HCT116 (cell line): ENCODE data around the gene SP3. TPM values are rescaled to one million over a fixed set of nuclear protein-coding genes. Genes with fewer than 3 reads are reported as not detected.
A peak's percentile ranks its signal among the peaks of the same experiment; 100 is the strongest.

Experiments used
- ATAC-seq: fragments of 200-7000 bp; cut with Tn5 transposase; 2 replicates; pipeline ENCODE4 v1.9.1; 2020; ENCODE audit warnings: mild to moderate bottlenecking, moderate library complexity
- BruUV-seq: library from RNA; stranded (reverse); fragments of 400-500 nt; replicated peaks from 2 replicates; lab custom pipeline; 2021; lab: Mats Ljungman, UMichigan
- CTCF ChIA-PET: fragments of 300-600 bp; sonication (Branson Sonifier 250); formaldehyde crosslinking; loops from one replicate; lab custom pipeline; 2021; ENCODE audit warnings: antibody characterized with exemption; lab: Charles Lee
- POLR2A ChIA-PET: fragments of 300-600, 350-600 bp; sonication (Branson Sonifier 250); formaldehyde crosslinking; loops from one replicate; lab custom pipeline; 2021; ENCODE audit warnings: antibody characterized with exemption; lab: Charles Lee
- RAD21 ChIA-PET, 2 experiments: fragments of 300-600 bp; sonication (Branson Sonifier 250); formaldehyde crosslinking; loops; one replicate each; lab custom pipeline; 2023; ENCODE audit warnings: low total read pairs in 2 of 2; ENCODE audit not compliant: uncharacterized antibody in 2 of 2, unreplicated experiment in 2 of 2, low non-redundant PET in 1 of 2; lab: Charles Lee
- DNase-seq: peaks from one replicate; pipeline ENCODE4 v3.0.0-alpha.2; 2010; ENCODE audit warnings: low read depth, low spot score
- H2AFZ ChIP-seq: fragments of 200-600 bp; shearing (Covaris generic), sonication (generic); 2 replicates; pipeline ENCODE4 v1.6.1; 2017; ENCODE audit warnings: low read depth, mixed run types, mixed read lengths, antibody characterized with exemption, low read length; ENCODE audit not compliant: poor library complexity, severe bottlenecking
- H3K27ac ChIP-seq: 2 replicates; pipeline ENCODE4 v1.5.1; 2012; ENCODE audit warnings: low read depth, low read length
- H3K27me3 ChIP-seq: fragments of 200-600 bp; sonication (generic); 2 replicates; pipeline ENCODE4 v1.6.1; 2016; ENCODE audit warnings: mixed run types, low read length, mixed read lengths; ENCODE audit not compliant: insufficient read depth
- H3K36me3 ChIP-seq, 2 experiments: fragments of 200-500 bp in 1 of 2; fragments of 200-600 bp in 1 of 2; sonication (Bioruptor generic) in 1 of 2; sonication (generic) in 1 of 2; 2 replicates each; pipeline versions ENCODE4 v1.5.1 to v1.6.1; 2014 to 2016; ENCODE audit warnings: low read length in 2 of 2, inconsistent platforms in 1 of 2, mixed read lengths in 1 of 2, mixed run types in 1 of 2; ENCODE audit not compliant: insufficient read depth in 2 of 2, control insufficient read depth in 1 of 2
- H3K4me1 ChIP-seq, 2 experiments: fragments of 200-600 bp in 1 of 2; sonication (generic) in 1 of 2; 2 replicates each; pipeline versions ENCODE4 v1.5.1 to v1.6.1; 2012 to 2017; ENCODE audit warnings: low read length in 2 of 2, inconsistent platforms in 1 of 2, mild to moderate bottlenecking in 1 of 2, mixed read lengths in 1 of 2, mixed run types in 1 of 2, moderate library complexity in 1 of 2; ENCODE audit not compliant: insufficient read depth in 2 of 2, control insufficient read depth in 1 of 2
- H3K4me2 ChIP-seq: fragments of 200-600 bp; sonication (generic); 2 replicates; pipeline ENCODE4 v1.6.1; 2017; ENCODE audit warnings: mixed run types, low read length, mixed read lengths
- H3K4me3 ChIP-seq, 2 experiments: fragments of 200-600 bp in 1 of 2; sonication (generic) in 1 of 2; replicated peaks in 1 of 2; 2 replicates each; pipeline ENCODE4 v1.5.1; 2011 to 2016; ENCODE audit warnings: low read length in 2 of 2, control low read depth in 1 of 2, low read depth in 1 of 2, mild to moderate bottlenecking in 1 of 2, mixed read lengths in 1 of 2, mixed run types in 1 of 2
- H3K79me2 ChIP-seq: fragments of 200-600 bp; sonication (generic); 2 replicates; pipeline ENCODE4 v1.6.1; 2017; ENCODE audit warnings: mild to moderate bottlenecking, mixed run types, low read length, moderate library complexity, mixed read lengths; ENCODE audit not compliant: insufficient read depth
- H3K9ac ChIP-seq: fragments of 200-600 bp; sonication (generic); 2 replicates; pipeline ENCODE4 v1.6.1; 2016; ENCODE audit warnings: low read length, mixed read lengths
- H3K9me2 ChIP-seq: fragments of 200-600 bp; sonication (generic), shearing (Covaris generic); 2 replicates; pipeline ENCODE4 v1.6.1; 2017; ENCODE audit warnings: mixed run types, mild to moderate bottlenecking, moderate library complexity; ENCODE audit not compliant: insufficient read depth
- H3K9me3 ChIP-seq, 2 experiments: fragments of 200-500 bp in 1 of 2; fragments of 200-600 bp in 1 of 2; sonication (Bioruptor generic) in 1 of 2; sonication (generic) in 1 of 2; 2 replicates each; pipeline ENCODE4 v1.6.1; 2014 to 2017; ENCODE audit warnings: low read length in 2 of 2, mixed read lengths in 2 of 2, inconsistent platforms in 1 of 2, low read depth in 1 of 2, mild to moderate bottlenecking in 1 of 2, mixed run types in 1 of 2, moderate library complexity in 1 of 2; ENCODE audit not compliant: control insufficient read depth in 1 of 2, insufficient read depth in 1 of 2
- H4K20me1 ChIP-seq: fragments of 200-600 bp; sonication (generic), shearing (Covaris generic); 2 replicates; pipeline ENCODE4 v1.6.1; 2017; ENCODE audit warnings: mixed run types, mild to moderate bottlenecking, moderate library complexity; ENCODE audit not compliant: insufficient read depth
- CBX3 ChIP-seq: IDR thresholded peaks from 2 replicates; pipeline ENCODE4 v1.6.1; 2012; ENCODE audit warnings: low read depth
- CTCF ChIP-seq, 3 experiments: fragments of 200-600 bp in 1 of 3; sonication (generic) in 1 of 3; IDR thresholded peaks in 2 of 3; conservative IDR thresholded peaks in 1 of 3; 2 replicates each; pipeline ENCODE4 v1.5.1; 2012 to 2017; ENCODE audit warnings: low read depth in 2 of 3, low read length in 2 of 3, antibody characterized with exemption in 1 of 3, borderline replicate concordance in 1 of 3, control low read depth in 1 of 3, mild to moderate bottlenecking in 1 of 3, mixed read lengths in 1 of 3, mixed run types in 1 of 3, moderate library complexity in 1 of 3; ENCODE audit not compliant: insufficient read depth in 1 of 3
- EGR1 ChIP-seq: IDR thresholded peaks from 2 replicates; pipeline ENCODE4 v1.6.1; 2012; ENCODE audit warnings: low read depth
- EZH2phosphoT487 ChIP-seq: fragments of 200-600 bp; IDR thresholded peaks from 2 replicates; pipeline ENCODE4 v1.6.1; 2018; ENCODE audit warnings: antibody characterized with exemption, borderline replicate concordance
- FOSL1 ChIP-seq: IDR thresholded peaks from 2 replicates; pipeline ENCODE4 v1.6.1; 2012; ENCODE audit warnings: low read depth
- JUND ChIP-seq: IDR thresholded peaks from 2 replicates; pipeline ENCODE4 v1.6.1; 2012
- MAX ChIP-seq: IDR thresholded peaks from 2 replicates; pipeline ENCODE4 v1.6.1; 2012
- POLR2A ChIP-seq: IDR thresholded peaks from 2 replicates; pipeline ENCODE4 v1.7.0; 2011; ENCODE audit warnings: borderline replicate concordance; ENCODE audit not compliant: insufficient read depth, insufficient read length; ENCODE audit errors: extremely low read depth
- RAD21 ChIP-seq: IDR thresholded peaks from 2 replicates; pipeline ENCODE4 v1.6.1; 2012; ENCODE audit warnings: low read depth, mild to moderate bottlenecking
- REST ChIP-seq: IDR thresholded peaks from 2 replicates; pipeline ENCODE4 v1.6.1; 2012; ENCODE audit warnings: low read depth
- SIN3A ChIP-seq: IDR thresholded peaks from 2 replicates; pipeline ENCODE4 v1.6.1; 2012; ENCODE audit warnings: low read depth
- SRF ChIP-seq: IDR thresholded peaks from 2 replicates; pipeline ENCODE4 v1.6.1; 2012; ENCODE audit warnings: low read depth
- TCF7L2 ChIP-seq: IDR thresholded peaks from 2 replicates; pipeline ENCODE4 v1.7.0; 2011; ENCODE audit warnings: borderline replicate concordance, inconsistent platforms; ENCODE audit not compliant: insufficient read depth, insufficient read length; ENCODE audit errors: extremely low read depth
- ZFX ChIP-seq: fragments of 450-650 bp; IDR thresholded peaks from 2 replicates; pipeline ENCODE4 v1.6.1; 2017
- intact Hi-C: fragments of 100-400 bp; cut with micrococcal nuclease; formaldehyde crosslinking; loops from 2 replicates; pipeline ENCODE4 v1.10.0; 2022
- total RNA-seq: library from RNA; stranded (reverse); gene quantifications from one replicate; pipeline ENCODE4 v1.2.1, GENCODE V29; 2021; ENCODE audit not compliant: unreplicated experiment

The SP3 gene
- total RNA-seq, 1 experiment from 2014 or later = 98.0 TPM

GRCh38 chr2:173966274-173967098 is 1.3 kb upstream of the SP3 start:
- intact Hi-C loops = loop anchor here (5.0 to 10.0 kb wide), 2 partner anchors 86 to 368 kb away; partner anchors contain the start of gene SP9
- H3K4me2 ChIP-seq = peak overlapping the region; percentile 69
- no peaks in the 10 kb centered on the region for H3K9me2 ChIP-seq
- ChIA-PET RAD21 (no interaction called here), CTCF (no interaction called here)
- H3K4me1 ChIP-seq = peaks cover 11 to 24% of the 10 kb centered on the region in 2 experiments; a peak in 3 of 4 replicates
- no peaks in the 10 kb centered on the region for H3K36me3 ChIP-seq
- peaks cover 33% of the 10 kb centered on the region for H3K79me2 ChIP-seq
- H4K20me1 ChIP-seq = no peaks in the 10 kb centered on the region
- peak overlapping the region; percentile 97 for H3K9ac ChIP-seq
- no peak overlapping the region for H2AFZ ChIP-seq
- no peaks in the 10 kb centered on the region for H3K9me3 ChIP-seq
- no peak for ATAC-seq
- TF ChIP-seq RAD21 (no peak), EGR1 (no peak), MAX (no peak), CBX3 (no peak), ZFX (no peak), FOSL1 (no peak), REST (no peak), TCF7L2 (no peak), CTCF (IDR thresholded peaks at IDR 0.05 in 2 of 3, conservative IDR thresholded peaks at IDR 0.05 in 1 of 3; ENCODE audit: borderline replicate concordance in 1 of 3, insufficient read depth in 1 of 3, low read depth in 2 of 3, low read length in 2 of 3) (no peak), EZH2phosphoT487 (no peak), JUND (no peak), SRF (no peak), POLR2A (no peak), SIN3A (no peak)
- TF ChIP-seq, all 23 proteins: peak for 0
- peak overlapping the region; percentile 81 to 84 for H3K4me3 ChIP-seq
- peak overlapping the region; percentile 95 for H3K27ac ChIP-seq
- POLR2A ChIA-PET = no interaction called here
- no peaks in the 10 kb centered on the region for H3K27me3 ChIP-seq
- DNase-seq = no peak
- BruUV-seq = TSS peak; percentile 72
